GM12892 (cell line): Measurements from ENCODE around the gene MICU2.

ENCODE experiments used
- POLR2A ChIP-seq: IDR thresholded peaks from 2 replicates; pipeline ENCODE4 v1.6.1; 2011; ENCODE audit warnings: low read depth, low read length, control low read depth
- POLR2AphosphoS5 ChIP-seq: IDR thresholded peaks from 2 replicates; pipeline ENCODE4 v1.6.1; 2011; ENCODE audit warnings: low read depth, low read length, control low read depth

- TF ChIP-seq POLR2AphosphoS5, result no peak
- TF ChIP-seq POLR2A, result no peak
These were observed 64.3 kb downstream of the MICU2 start for GRCh38 chr13:21539687-21540086.
